ENCODE results near the gene MTX2.

MTX2 gene
- 10.3 to 21.8 (median 12.7) reads per million in 4 experiments for total RNA-seq

GRCh38 chr2:176269319-176270099 lies at the start of gene MTX2:
TSS of gene MTX2 (plus strand) at chr2:176269442. CDS start at chr2:176269630, 188 bp downstream.
- DNase-seq = peak; percentile 53

- no peak for DNase-seq
Observed at GRCh38 chr2:176227874-176228273, 41.4 kb upstream of the MTX2 start.

- no peak for DNase-seq
Observed at GRCh38 chr2:176234156-176234555, 35.1 kb upstream of the MTX2 start.

GRCh38 chr2:176234940-176235339 lies 34.3 kb upstream of the MTX2 start:
- no peak for DNase-seq

- DNase-seq = no peak
Observed at GRCh38 chr2:176237456-176237855, 31.8 kb upstream of the MTX2 start.

GRCh38 chr2:176239031-176239430 lies 30.2 kb upstream of the MTX2 start:
- no peak for DNase-seq

- no peak for DNase-seq
Observed at GRCh38 chr2:176240301-176240700, 28.9 kb upstream of the MTX2 start.

- no peak for DNase-seq
Observed at GRCh38 chr2:176242276-176242675, 27.0 kb upstream of the MTX2 start.

- DNase-seq = no peak
Observed at GRCh38 chr2:176246331-176246730, 22.9 kb upstream of the MTX2 start.

- DNase-seq = no peak
Observed at GRCh38 chr2:176247859-176248258, 21.4 kb upstream of the MTX2 start.

GRCh38 chr2:176251928-176252327 lies 17.3 kb upstream of the MTX2 start:
- DNase-seq = no peak

- no peak for DNase-seq
Observed at GRCh38 chr2:176260689-176261088, 8.6 kb upstream of the MTX2 start.

GRCh38 chr2:176261136-176261535 lies 8.1 kb upstream of the MTX2 start:
- DNase-seq = no peak

- no peak for DNase-seq
Observed at GRCh38 chr2:176268976-176269318, 295 bp upstream of the MTX2 start.

- no peak for DNase-seq
Observed at GRCh38 chr2:176270100-176270750, 983 bp downstream of the MTX2 start.

- DNase-seq = no peak
Observed at GRCh38 chr2:176272870-176273459, 3.7 kb downstream of the MTX2 start.

- DNase-seq = no peak
Observed at GRCh38 chr2:176278927-176279326, 9.7 kb downstream of the MTX2 start.

- no peak for DNase-seq
Observed at GRCh38 chr2:176280156-176280555, 10.9 kb downstream of the MTX2 start.

GRCh38 chr2:176280867-176281658 lies 11.8 kb downstream of the MTX2 start:
- no peak for DNase-seq

GRCh38 chr2:176283291-176284068 lies 14.2 kb downstream of the MTX2 start:
- no peak for DNase-seq

GRCh38 chr2:176284461-176285049 lies 15.3 kb downstream of the MTX2 start:
- DNase-seq = no peak

- DNase-seq = no peak
Observed at GRCh38 chr2:176285321-176285720, 16.1 kb downstream of the MTX2 start.
